Measurements from ENCODE around the gene ITFG2. TPM values are rescaled to one million over a fixed set of nuclear protein-coding genes. Genes with fewer than 3 reads are reported as not detected.

Gene ITFG2
- total RNA-seq, 2 donors from 2014 or later: 32.4 to 65.9 TPM

DNA sequence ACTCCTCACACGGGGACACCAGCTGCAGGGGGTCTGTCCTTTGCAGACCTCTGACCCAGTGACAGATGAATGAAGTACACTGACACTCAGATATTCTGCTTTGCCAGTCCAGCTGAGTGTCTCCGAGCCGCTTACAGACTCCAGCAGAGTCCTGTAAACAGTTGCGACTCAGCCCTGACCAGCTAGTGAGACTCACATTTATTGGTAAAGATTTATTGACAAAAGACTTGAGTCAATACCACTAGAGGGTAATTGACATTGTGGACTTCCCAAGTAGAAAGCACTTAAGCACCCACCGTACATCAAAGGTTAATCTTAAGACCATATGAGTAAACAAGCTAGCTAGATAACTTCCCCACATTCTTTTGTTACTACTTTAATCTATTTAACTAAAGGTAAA lies 27.5 kb upstream of the ITFG2 start:
- H3K4me1 ChIP-seq: peaks cover 12% of the 10 kb centered on the region
- DNase-seq (no peak), ATAC-seq (no peak)
- no peaks in the 10 kb centered on the region for H3K27me3 ChIP-seq
- 43 to 44% methylated on average over 5 of the region's 5 CpGs for whole genome bisulfite sequencing, 2 donors
- H3K4me3 ChIP-seq: no peak overlapping the region
- intact Hi-C loops (cut with DNase I): loop anchor here (10.0 kb wide), 1 partner anchor 100 kb away; no protein-coding TSS in a partner anchor
- H3K9me3 ChIP-seq: no peaks in the 10 kb centered on the region
- no peak for TF ChIP-seq POLR2A (IDR thresholded peaks at IDR 0.05)
- TF ChIP-seq, protein P1, sequence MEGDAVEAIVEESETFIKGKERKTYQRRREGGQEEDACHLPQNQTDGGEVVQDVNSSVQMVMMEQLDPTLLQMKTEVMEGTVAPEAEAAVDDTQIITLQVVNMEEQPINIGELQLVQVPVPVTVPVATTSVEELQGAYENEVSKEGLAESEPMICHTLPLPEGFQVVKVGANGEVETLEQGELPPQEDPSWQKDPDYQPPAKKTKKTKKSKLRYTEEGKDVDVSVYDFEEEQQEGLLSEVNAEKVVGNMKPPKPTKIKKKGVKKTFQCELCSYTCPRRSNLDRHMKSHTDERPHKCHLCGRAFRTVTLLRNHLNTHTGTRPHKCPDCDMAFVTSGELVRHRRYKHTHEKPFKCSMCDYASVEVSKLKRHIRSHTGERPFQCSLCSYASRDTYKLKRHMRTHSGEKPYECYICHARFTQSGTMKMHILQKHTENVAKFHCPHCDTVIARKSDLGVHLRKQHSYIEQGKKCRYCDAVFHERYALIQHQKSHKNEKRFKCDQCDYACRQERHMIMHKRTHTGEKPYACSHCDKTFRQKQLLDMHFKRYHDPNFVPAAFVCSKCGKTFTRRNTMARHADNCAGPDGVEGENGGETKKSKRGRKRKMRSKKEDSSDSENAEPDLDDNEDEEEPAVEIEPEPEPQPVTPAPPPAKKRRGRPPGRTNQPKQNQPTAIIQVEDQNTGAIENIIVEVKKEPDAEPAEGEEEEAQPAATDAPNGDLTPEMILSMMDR (IDR thresholded peaks at IDR 0.05): no peak
- H3K36me3 ChIP-seq (replicated peaks in 1 of 2; ENCODE audit: insufficient read depth in 1 of 2, low read depth in 2 of 2): no peaks in the 10 kb centered on the region
- no peak overlapping the region for H3K27ac ChIP-seq

DNA sequence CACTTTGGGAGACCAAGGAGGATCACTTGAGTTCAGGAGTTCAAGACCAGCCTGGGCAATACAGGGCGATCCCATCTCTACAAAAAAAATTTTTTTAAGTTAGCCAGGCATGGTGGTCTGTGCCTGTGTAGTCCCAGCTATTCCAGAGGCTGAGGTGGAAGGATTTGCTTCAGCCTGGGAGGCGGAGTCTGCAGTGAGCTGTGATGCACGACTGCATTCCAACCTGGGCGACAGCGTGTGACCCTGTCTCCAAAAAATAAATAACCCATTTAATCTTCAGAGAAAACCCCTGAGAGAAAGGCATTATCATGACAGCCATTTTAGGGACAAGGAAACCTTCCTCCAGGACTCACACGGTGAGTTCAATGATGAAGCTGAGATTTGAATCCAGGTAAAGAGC lies 21.4 kb upstream of the ITFG2 start:
- ATAC-seq (no peak), DNase-seq (no peak)
- no peaks in the 10 kb centered on the region for H3K27me3 ChIP-seq
- no peak overlapping the region for H3K27ac ChIP-seq
- peaks cover 11% of the 10 kb centered on the region for H3K4me1 ChIP-seq
- no peak overlapping the region for H3K4me3 ChIP-seq
- WGBS, 2 donors: 72 to 74% methylated on average over 6 of the region's 6 CpGs
- H3K36me3 ChIP-seq (replicated peaks in 1 of 2; ENCODE audit: insufficient read depth in 1 of 2, low read depth in 2 of 2): no peaks in the 10 kb centered on the region
- intact Hi-C loops (cut with DNase I): no loop called here
- no peaks in the 10 kb centered on the region for H3K9me3 ChIP-seq
- TF ChIP-seq, protein P1 (IDR thresholded peaks at IDR 0.05): no peak
- TF ChIP-seq POLR2A (IDR thresholded peaks at IDR 0.05): no peak

GRCh38 chr12:2792671-2793500 lies 19.6 kb upstream of the ITFG2 start:
- H3K4me1 ChIP-seq: peaks cover 29% of the 10 kb centered on the region
- H3K36me3 ChIP-seq (replicated peaks in 1 of 2; ENCODE audit: insufficient read depth in 1 of 2, low read depth in 2 of 2): no peaks in the 10 kb centered on the region
- ATAC-seq (no peak), DNase-seq (no peak)
- TF ChIP-seq, protein P1 (IDR thresholded peaks at IDR 0.05): no peak
- TF ChIP-seq POLR2A (IDR thresholded peaks at IDR 0.05): no peak
- intact Hi-C loops (cut with DNase I): no loop called here
- H3K27ac ChIP-seq: no peak overlapping the region
- no peaks in the 10 kb centered on the region for H3K9me3 ChIP-seq
- H3K27me3 ChIP-seq: no peaks in the 10 kb centered on the region
- H3K4me3 ChIP-seq: no peak overlapping the region
- WGBS, 2 donors: 68 to 70% methylated on average over 25 of the region's 25 CpGs

DNA sequence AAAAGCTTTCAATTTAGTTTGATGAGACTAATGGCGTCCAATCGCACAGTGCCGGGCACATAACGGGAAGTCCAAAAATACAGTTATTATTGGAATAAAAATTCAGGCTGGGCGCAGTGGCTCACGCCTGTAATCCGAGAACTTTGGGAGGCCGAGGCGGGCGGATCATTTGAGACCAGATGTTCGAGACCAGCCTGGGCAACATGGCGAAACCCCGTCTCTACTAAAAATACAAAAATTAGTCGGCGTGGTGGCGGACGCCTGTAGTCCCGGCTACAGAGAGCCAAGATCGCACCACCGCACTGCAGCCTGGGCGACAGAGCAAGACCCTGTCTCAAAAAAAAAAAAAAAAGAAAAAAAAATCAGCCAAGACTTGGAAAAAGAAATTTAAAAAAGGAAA lies 18.9 kb upstream of the ITFG2 start:
- H3K27ac ChIP-seq: no peak overlapping the region
- peaks cover 0 to 2% of the 10 kb centered on the region in 2 donors for H3K36me3 ChIP-seq (replicated peaks in 1 of 2; ENCODE audit: insufficient read depth in 1 of 2, low read depth in 2 of 2)
- 95 to 98% methylated on average over 21 of the region's 21 CpGs for WGBS, 2 donors
- peaks cover 35% of the 10 kb centered on the region for H3K4me1 ChIP-seq
- DNase-seq (no peak), ATAC-seq (no peak)
- no peaks in the 10 kb centered on the region for H3K27me3 ChIP-seq
- no peak overlapping the region for H3K4me3 ChIP-seq
- H3K9me3 ChIP-seq: no peaks in the 10 kb centered on the region
- no peak for TF ChIP-seq POLR2A (IDR thresholded peaks at IDR 0.05)
- TF ChIP-seq, protein P1 (IDR thresholded peaks at IDR 0.05): no peak
- intact Hi-C loops (cut with DNase I): no loop called here
